HG03469 (cell line): ENCODE results near the gene MSI2.
A peak's percentile ranks its signal among the peaks of the same experiment; 100 is the strongest.

Source experiments
- ATAC-seq: cut with Tn5 transposase; IDR thresholded peaks from one replicate; pipeline ENCODE4 v1.9.1; 2021; ENCODE audit warnings: mild to moderate bottlenecking, moderate library complexity, moderate number of reproducible peaks; ENCODE audit not compliant: unreplicated experiment

Gene MSI2

GRCh38 chr17:57665696-57666095 is 409.4 kb downstream of the MSI2 start:
- ATAC-seq, result no peak

GRCh38 chr17:57666201-57666870 is 410.0 kb downstream of the MSI2 start:
- no peak for ATAC-seq

GRCh38 chr17:57666946-57667345 is 410.6 kb downstream of the MSI2 start:
- ATAC-seq, result no peak

GRCh38 chr17:57667461-57667923 is 411.2 kb downstream of the MSI2 start:
- no peak for ATAC-seq

GRCh38 chr17:57668332-57668731 is 412.0 kb downstream of the MSI2 start:
- ATAC-seq, result no peak

GRCh38 chr17:57669671-57670529 is 413.6 kb downstream of the MSI2 start:
- ATAC-seq, result no peak

GRCh38 chr17:57670769-57671569 is 414.6 kb downstream of the MSI2 start:
- no peak for ATAC-seq

GRCh38 chr17:57671667-57672632 is 415.6 kb downstream of the MSI2 start:
- peak; percentile 46 for ATAC-seq

GRCh38 chr17:57672971-57673370 is 416.6 kb downstream of the MSI2 start:
- no peak for ATAC-seq

- no peak for ATAC-seq
Measured at GRCh38 chr17:57674894-57675293, 418.6 kb downstream of the MSI2 start.

GRCh38 chr17:57675427-57676387 is 419.4 kb downstream of the MSI2 start:
- ATAC-seq, result no peak

GRCh38 chr17:57676543-57676942 is 420.2 kb downstream of the MSI2 start:
- ATAC-seq, result no peak

GRCh38 chr17:57677301-57677700 is 421.0 kb downstream of the MSI2 start:
- no peak for ATAC-seq

GRCh38 chr17:57677858-57678257 is 421.5 kb downstream of the MSI2 start:
- no peak for ATAC-seq

- no peak for ATAC-seq
Measured at GRCh38 chr17:57678393-57678792, 422.1 kb downstream of the MSI2 start.

GRCh38 chr17:57679356-57679755 is 423.0 kb downstream of the MSI2 start:
- no peak for ATAC-seq

GRCh38 chr17:57679906-57680695 is 423.8 kb downstream of the MSI2 start:
- no peak for ATAC-seq

GRCh38 chr17:57682701-57683100 is 426.4 kb downstream of the MSI2 start:
- no peak for ATAC-seq
